ENCODE results near the gene PHLPP1.

PHLPP1 gene

GRCh38 chr18:62771494-62772270, 56.3 kb downstream of the PHLPP1 start:
- no peak for DNase-seq (ENCODE audit: low read depth, low spot score)

DNA sequence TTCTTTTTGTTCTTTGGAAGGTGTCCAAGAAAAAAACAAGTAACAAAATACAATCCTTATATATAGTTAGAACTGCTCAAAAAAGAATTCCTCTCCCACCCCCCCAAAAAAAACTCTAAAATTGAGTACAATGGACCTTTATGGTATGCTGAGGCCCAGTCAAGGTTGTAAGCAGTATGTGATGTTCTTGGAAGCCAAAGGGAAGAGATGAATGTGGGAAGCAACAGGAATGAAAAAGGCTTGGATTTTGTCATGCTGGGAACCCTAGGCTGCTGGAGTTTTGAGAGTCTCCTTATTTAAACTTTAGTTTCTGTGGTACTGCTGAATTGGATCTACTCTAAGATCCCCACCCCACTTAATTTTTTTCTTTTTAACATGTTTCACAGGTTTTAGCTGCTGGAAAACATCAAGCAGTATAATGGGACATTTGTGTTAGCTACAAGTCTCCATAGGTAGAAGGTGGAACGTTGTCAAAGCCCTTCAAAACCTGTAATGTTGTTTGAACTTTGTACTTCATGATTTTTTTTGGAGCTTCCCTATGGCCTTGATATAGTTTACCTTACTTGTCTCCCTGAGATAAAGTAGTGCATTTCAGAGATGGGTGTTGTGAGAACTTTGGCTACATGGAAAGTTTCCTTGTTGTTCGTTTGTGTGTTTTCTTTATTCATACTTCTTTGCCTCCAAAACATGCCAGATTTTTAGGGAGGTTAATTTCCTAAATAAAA, 57.7 kb downstream of the PHLPP1 start:
- no peak for DNase-seq (ENCODE audit: low read depth, low spot score)

DNA sequence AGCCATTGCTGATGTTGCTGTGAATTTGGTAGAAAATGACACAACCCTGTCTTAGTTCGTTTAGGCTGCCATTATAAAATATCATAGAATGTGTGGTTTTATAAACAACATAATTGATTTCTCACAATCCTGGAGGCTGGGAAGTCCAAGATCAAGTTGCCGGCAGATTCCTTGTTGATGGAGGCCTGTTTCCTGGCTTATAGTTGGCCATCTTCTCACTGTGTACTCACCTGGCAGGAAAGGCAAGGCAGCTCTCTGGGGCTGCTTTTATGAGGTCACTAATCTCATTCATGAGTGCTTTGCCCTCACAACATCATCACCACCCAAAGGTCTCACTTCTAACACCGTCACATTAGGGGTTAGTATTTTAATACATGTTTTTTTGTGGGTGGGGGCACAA, 58.4 kb downstream of the PHLPP1 start:
- DNase-seq (ENCODE audit: low read depth, low spot score) = no peak

DNA sequence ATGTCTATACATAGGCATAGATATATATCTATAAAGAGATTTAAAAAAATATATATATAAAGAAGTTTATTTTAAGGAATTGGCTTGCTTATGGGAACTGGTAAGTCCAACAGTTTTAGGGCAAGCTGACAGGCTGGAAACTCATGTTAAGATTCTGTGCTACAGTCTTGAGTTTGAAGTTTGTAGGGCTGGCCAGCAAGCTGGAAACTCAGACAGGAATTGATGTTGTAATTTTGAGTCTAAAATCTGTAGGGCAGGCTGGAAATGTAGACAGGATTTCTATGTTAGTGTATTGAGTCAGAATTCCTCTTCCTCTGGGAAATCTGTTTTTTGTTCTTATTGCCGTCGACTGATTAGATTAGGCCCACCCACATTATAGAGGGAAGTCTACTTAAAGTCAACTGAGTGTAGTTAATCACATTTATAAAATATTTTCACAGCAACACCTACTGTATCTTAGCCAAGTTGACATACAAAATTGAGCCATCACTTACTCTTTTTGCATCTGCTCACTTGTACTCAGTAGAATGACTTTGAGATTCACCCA, 60.8 kb downstream of the PHLPP1 start:
- DNase-seq (ENCODE audit: low read depth, low spot score) = no peak

- no peak for DNase-seq (ENCODE audit: low read depth, low spot score)
Observed at GRCh38 chr18:62777814-62778213, 62.5 kb downstream of the PHLPP1 start.

DNA sequence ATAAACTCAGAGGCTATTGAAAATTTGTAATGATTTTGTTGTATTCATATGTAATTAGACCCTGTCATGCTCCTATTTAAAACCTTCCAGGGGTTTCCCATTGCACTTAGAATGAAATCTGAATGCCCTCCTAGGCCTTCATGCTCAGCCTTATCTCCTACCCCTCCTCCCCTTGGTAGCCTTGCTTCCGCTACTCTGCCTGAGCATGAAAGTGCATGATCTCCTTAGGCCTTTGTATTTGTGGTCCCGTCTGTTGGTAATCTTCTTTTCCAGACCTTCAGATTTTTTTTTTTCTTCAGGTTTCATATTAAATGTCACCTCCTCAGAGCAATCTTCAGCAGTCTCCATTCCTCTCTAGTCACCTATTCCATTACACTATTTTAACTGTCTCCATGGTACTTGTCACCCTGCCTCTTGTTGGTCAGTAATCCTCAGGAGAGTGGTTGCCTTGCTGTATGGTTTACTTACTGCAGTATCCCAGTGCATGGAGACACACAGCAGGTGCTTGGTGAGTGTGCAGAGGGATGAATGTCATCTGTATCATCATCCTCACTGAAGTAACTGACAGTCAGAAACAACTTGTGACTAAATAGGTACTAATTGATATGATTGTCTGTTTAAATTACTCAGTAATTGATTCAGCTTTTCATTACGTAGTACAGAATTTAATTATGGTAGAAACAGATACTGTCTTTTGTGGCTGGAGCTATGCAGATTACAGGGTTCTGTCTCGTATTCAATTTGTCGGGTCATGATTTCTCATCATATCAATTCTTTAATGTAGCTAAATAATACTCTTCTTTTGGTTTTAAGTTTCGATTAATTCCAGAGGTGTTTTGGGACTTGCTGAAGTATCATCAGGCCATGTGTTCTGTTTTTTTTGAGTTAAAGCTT, 63.9 kb downstream of the PHLPP1 start:
- DNase-seq (ENCODE audit: low read depth, low spot score) = no peak

- DNase-seq (ENCODE audit: low read depth, low spot score) = no peak
Observed at GRCh38 chr18:62781262-62781661, 65.9 kb downstream of the PHLPP1 start.

DNA sequence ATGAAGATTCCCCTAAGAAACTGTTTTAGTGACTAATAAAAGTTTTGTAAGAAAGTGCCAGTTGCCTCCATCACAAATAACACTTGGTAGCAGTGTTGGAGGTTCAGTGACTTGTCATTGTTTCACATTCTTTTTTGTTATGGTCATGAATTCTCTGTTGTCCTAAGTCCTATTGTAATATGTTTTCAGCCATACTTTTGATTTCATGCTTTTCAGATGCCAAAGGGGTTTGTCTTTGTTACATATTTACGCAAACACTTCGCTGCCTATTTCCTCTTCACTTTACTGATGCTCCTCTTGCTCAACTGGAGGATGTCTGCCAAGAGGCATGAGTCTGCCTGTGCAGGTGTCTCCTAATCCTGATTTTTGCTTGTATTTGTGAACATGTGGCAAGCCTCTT, 66.6 kb downstream of the PHLPP1 start:
- no peak for DNase-seq (ENCODE audit: low read depth, low spot score)

DNA sequence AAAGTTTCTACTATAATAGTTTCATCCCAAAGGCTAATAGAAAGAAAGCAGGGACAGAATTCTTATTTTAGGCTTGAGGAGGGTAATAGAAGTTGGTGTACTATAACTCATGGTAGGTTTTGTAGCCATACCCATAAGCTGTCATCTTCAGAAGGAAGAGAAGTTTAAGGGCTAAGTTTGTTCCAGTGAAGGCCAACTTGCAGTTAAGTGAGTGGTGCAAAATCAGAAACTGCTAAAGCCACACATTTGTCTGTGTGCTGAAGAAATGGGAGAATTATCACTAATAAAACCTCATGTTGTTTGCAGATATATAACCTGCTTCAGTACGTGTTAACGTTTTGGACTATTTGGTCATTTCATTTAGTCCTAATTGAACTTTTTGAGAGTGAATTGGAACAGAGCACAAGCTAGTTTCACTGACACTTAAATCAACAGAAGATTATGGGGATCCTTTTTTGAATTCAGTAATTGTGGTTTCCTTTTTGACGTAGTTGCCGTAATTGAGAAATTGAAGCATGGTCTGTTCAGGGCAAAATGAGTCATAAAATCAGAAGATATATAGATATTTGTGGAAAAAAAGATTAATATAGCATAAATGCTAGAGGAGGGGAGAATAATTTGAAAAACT, 69.1 kb downstream of the PHLPP1 start:
- DNase-seq (ENCODE audit: low read depth, low spot score) = no peak

GRCh38 chr18:62784966-62785413, 69.6 kb downstream of the PHLPP1 start:
- DNase-seq (ENCODE audit: low read depth, low spot score) = no peak

DNA sequence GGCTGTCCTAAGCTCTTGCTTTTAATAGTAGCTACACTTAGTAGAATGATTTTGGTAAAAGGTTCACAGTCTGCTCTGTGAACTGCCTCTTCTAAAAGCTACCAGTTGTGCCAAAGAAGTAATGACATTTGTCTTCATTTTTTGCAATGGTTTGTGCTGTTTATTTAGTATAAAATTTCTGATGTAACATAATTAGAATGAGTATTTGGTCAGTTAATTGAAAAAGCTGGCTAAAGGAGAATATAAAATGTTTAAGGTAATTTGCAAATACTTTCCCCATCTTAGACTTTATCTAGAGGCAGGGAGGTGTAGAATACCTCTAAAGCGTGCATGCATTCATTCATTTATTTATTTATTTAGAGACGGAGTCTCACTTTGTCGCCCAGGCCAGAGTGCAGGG, 71.3 kb downstream of the PHLPP1 start:
- DNase-seq (ENCODE audit: low read depth, low spot score) = no peak

GRCh38 chr18:62788111-62788510, 72.8 kb downstream of the PHLPP1 start:
- no peak for DNase-seq (ENCODE audit: low read depth, low spot score)

GRCh38 chr18:62788876-62789275, 73.5 kb downstream of the PHLPP1 start:
- no peak for DNase-seq (ENCODE audit: low read depth, low spot score)

GRCh38 chr18:62790871-62791772, 75.8 kb downstream of the PHLPP1 start:
- no peak for DNase-seq (ENCODE audit: low read depth, low spot score)

GRCh38 chr18:62792016-62792415, 76.7 kb downstream of the PHLPP1 start:
- DNase-seq (ENCODE audit: low read depth, low spot score) = no peak

DNA sequence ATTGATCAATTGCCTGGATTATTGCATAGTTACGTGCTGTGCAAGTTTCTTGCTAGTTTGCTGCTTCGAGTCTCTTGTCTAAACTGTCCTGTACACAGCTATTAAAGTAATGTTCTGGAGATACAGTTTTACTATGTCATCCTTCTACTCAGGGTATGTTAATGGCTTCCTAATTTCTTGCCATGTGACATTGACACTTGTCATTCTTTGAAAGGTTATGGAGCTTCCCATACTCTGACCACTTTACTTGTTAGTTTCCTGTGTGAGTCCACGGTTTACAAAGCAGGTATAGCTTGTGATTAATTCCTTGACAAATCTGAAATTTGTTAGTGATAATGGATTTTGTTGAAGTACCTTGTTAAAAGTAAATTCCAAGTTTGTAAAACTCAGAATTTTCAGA, 80.5 kb downstream of the PHLPP1 start:
- no peak for DNase-seq (ENCODE audit: low read depth, low spot score)

GRCh38 chr18:62796216-62796621, 80.9 kb downstream of the PHLPP1 start:
- no peak for DNase-seq (ENCODE audit: low read depth, low spot score)

- DNase-seq (ENCODE audit: low read depth, low spot score) = no peak
Observed at GRCh38 chr18:62797329-62797728, 82.0 kb downstream of the PHLPP1 start.

GRCh38 chr18:62799977-62800376, 84.6 kb downstream of the PHLPP1 start:
- no peak for DNase-seq (ENCODE audit: low read depth, low spot score)

- no peak for DNase-seq (ENCODE audit: low read depth, low spot score)
Observed at GRCh38 chr18:62802523-62802922, 87.2 kb downstream of the PHLPP1 start.
